Bronchial smooth muscle cell (primary cell): ENCODE data around the gene CCDC141. TPM values are rescaled to one million over a fixed set of nuclear protein-coding genes. Genes with fewer than 3 reads are reported as not detected.

ENCODE experiments used
- total RNA-seq: library from RNA; depleted of rRNA; stranded (reverse); fragments of >200 nt; gene quantifications from 2 replicates; pipeline ENCODE4 v1.2.1, GENCODE V29; 2014

Gene CCDC141
- 0.32 TPM in 1 of 2 replicates, not detected in the other for total RNA-seq

GRCh38 chr2:179049546-179050311 lies at the start of gene CCDC141:
Gene CCDC141, minus strand, starts transcription at chr2:179050137. Its CDS starts 196 bp downstream, at chr2:179049941.

GRCh38 chr2:178807227-178808008 lies 242.5 kb downstream of the CCDC141 start, which contains the start of gene TTN:
Gene TTN, minus strand, starts transcription at chr2:178807423. Its CDS starts 2,781 bp downstream, at chr2:178804642.

Other genes with a start within 250 kb of the CCDC141 start
- under 0.01 and 0.47 TPM in 2 replicates for gene TTN, start 242.7 kb downstream of the CCDC141 start, total RNA-seq
- gene SESTD1, start 214.7 kb upstream of the CCDC141 start, total RNA-seq, result 33.7 and 36.7 TPM in 2 replicates